ENCODE measurements around the gene CSPG4. TPM values are rescaled to one million over a fixed set of nuclear protein-coding genes. Genes with fewer than 3 reads are reported as not detected.

CSPG4 gene
- total and polyA plus RNA-seq, 2 donors (not counting 1 experiment from before 2014, with no cell fraction given) = 0.03 to 0.15 TPM

DNA sequence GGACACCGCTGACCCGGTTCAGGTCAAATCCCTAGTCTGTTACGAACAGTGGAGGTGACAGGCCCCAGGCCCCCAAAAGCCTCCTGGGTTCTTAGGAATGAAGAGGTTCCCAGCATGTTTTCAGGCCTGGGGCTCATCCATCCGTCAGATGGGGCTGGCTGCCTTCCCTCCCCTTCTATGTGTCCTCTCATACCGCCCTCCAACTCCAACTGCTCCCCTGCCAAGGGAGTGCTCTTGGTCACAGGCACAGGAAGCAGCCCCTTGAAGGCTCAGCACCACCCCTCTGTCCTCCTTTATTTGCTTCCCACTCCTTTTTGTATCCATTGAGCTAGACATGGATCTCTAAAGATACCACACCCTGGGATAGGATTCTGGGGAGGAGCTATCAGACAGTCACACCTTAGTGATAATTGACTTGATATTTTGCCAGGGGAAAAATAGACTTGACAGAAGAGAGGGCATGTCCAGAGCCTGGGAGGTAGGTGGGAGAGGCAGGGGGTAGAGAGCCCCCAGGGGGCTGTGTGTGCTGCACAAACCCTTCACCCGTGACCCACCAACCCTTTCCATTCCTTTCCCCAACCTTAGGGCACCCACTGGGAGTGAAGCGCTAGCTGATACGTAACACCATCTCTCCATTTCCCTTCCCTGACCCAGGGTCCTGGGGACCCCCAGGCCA is 10.7 kb upstream of the CSPG4 start:
- TF ChIP-seq, protein P1, sequence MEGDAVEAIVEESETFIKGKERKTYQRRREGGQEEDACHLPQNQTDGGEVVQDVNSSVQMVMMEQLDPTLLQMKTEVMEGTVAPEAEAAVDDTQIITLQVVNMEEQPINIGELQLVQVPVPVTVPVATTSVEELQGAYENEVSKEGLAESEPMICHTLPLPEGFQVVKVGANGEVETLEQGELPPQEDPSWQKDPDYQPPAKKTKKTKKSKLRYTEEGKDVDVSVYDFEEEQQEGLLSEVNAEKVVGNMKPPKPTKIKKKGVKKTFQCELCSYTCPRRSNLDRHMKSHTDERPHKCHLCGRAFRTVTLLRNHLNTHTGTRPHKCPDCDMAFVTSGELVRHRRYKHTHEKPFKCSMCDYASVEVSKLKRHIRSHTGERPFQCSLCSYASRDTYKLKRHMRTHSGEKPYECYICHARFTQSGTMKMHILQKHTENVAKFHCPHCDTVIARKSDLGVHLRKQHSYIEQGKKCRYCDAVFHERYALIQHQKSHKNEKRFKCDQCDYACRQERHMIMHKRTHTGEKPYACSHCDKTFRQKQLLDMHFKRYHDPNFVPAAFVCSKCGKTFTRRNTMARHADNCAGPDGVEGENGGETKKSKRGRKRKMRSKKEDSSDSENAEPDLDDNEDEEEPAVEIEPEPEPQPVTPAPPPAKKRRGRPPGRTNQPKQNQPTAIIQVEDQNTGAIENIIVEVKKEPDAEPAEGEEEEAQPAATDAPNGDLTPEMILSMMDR (IDR thresholded peaks at IDR 0.05) = no peak
- TF ChIP-seq EZH2 (IDR thresholded peaks at IDR 0.05; ENCODE audit: borderline replicate concordance, insufficient read depth, low read depth, low read length, poor library complexity, severe bottlenecking) = no peak
- 95% methylated on average over 5 of the region's 8 CpGs for whole genome bisulfite sequencing (ENCODE audit: insufficient coverage)
- no peaks in the 10 kb centered on the region for H4K20me1 ChIP-seq (ENCODE audit: control insufficient read depth, insufficient read depth, low read length, poor library complexity, severe bottlenecking)
- H3K36me3 ChIP-seq (replicated peaks in 1 of 2; ENCODE audit: control extremely low read depth in 1 of 2, control insufficient read depth in 1 of 2, extremely low read depth in 1 of 2, insufficient read depth in 2 of 2, low read length in 1 of 2) = no peaks in the 10 kb centered on the region
- POLR2A ChIA-PET = interaction anchor here (0.6 to 1.2 kb wide), 2 partner anchors 15 to 842 kb away, joined by 3 read pairs; no protein-coding TSS in a partner anchor
- Mint-ChIP-seq H3K4me3 (no peak overlapping the region), H3K4me1 (peaks cover 11% of the 10 kb centered on the region), H3K27ac (no peak overlapping the region), H3K27me3 (peaks cover 24% of the 10 kb centered on the region), H3K9me3 (ENCODE audit: insufficient read depth) (no peaks in the 10 kb centered on the region)
- no peak overlapping the region for H2AFZ ChIP-seq (ENCODE audit: insufficient read depth, low read depth, low read length, poor library complexity, severe bottlenecking)
- DNase-seq (no peak), ATAC-seq (ENCODE audit: low read depth) (no peak)
- no peak overlapping the region for H3K27ac ChIP-seq (ENCODE audit: low read length in 2 of 2)
- H3K9ac ChIP-seq (ENCODE audit: low read length) = no peak overlapping the region
- no peak overlapping the region for H3K4me3 ChIP-seq (ENCODE audit: control extremely low read depth in 1 of 5, extremely low read depth in 1 of 5, insufficient read depth in 1 of 5, low read depth in 2 of 5, low read length in 4 of 5)
- CTCF ChIA-PET = interaction anchor here (1.2 to 8.6 kb wide), 5 partner anchors 10 to 416 kb away, joined by 3 to 101 read pairs (median 3); no protein-coding TSS in a partner anchor
- H3K27me3 ChIP-seq (replicated peaks in 1 of 4; ENCODE audit: control extremely low read depth in 1 of 4, control insufficient read depth in 3 of 4, insufficient read depth in 4 of 4, low read length in 3 of 4) = peaks cover 0 to 7% (median 2%) of the 10 kb centered on the region in 4 experiments
- H3K9me3 ChIP-seq (ENCODE audit: control extremely low read depth in 1 of 3, control insufficient read depth in 2 of 3, insufficient read depth in 1 of 3, low read length in 2 of 3) = no peaks in the 10 kb centered on the region
- H3K4me2 ChIP-seq (replicated peaks; ENCODE audit: low read depth, low read length, poor library complexity, severe bottlenecking) = no peak overlapping the region
- no peaks in the 10 kb centered on the region for H3K79me2 ChIP-seq (ENCODE audit: control insufficient read depth, insufficient read depth, low read length)
- intact Hi-C loops (cut with micrococcal nuclease) = loop anchor here (10.0 kb wide), 1 partner anchor 201 kb away; no protein-coding TSS in a partner anchor
- H3K4me1 ChIP-seq (ENCODE audit: control insufficient read depth in 2 of 2, insufficient read depth in 2 of 2, low read length in 2 of 2) = peaks cover 0 to 7% of the 10 kb centered on the region in 2 donors
